ENCODE measurements around the gene AHCTF1.

AHCTF1 gene

DNA sequence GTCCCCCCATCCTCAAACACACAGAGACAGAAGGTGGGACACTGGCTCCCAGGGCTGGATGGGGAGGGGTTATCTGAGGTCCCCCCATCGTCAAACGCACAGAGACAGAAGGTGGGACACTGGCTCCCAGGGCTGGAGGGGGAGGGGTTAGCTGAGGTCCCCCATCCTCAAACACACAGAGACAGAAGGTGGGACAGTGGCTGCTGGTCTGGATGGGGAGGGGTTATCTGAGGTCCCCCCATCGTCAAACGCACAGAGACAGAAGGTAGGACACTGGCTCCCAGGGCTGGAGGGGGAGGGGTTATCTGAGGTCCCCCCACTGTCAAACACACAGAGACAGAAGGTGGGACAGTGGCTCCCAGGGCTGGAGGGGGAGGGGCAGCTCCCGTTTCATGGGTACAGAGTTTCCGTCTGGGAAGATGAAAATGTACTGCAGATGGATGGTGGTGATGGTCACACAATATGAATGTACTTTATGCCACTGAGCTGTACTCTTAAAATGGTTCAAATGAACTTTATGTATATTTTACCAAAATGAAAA, 138.3 kb downstream of the AHCTF1 start:
- H3K36me3 ChIP-seq (ENCODE audit: control insufficient read depth, insufficient read depth, low read length): no peaks in the 10 kb centered on the region
- no peak overlapping the region for H3K9ac ChIP-seq (ENCODE audit: low read length)
- H3K9me3 ChIP-seq (ENCODE audit: control insufficient read depth, low read length): no peaks in the 10 kb centered on the region
- H3K4me3 ChIP-seq (ENCODE audit: low read length): no peak overlapping the region
- peaks cover 7% of the 10 kb centered on the region for H3K27me3 ChIP-seq (ENCODE audit: control insufficient read depth, insufficient read depth, low read length)
- no peaks in the 10 kb centered on the region for H3K4me1 ChIP-seq (ENCODE audit: control insufficient read depth, insufficient read depth, low read length)

DNA sequence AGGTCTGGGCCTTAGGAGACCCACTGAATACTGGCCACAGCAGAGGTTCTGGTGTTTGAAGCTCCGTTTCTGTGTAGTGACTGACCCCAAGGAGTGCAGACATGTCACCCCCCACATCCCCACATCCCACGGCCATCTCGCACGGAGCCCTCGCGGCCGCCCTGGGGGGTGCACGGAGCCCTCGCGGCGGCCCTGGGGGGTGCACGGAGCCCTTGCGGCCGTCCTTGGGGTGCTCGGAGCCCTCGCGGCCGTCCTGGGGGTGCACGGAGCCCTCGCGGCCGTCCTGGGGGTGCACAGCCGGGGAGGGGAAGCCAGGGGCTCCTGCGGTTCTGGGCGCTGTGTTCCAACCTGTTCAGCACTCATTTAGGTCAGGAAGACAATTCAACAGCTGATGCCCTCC, 139.1 kb downstream of the AHCTF1 start:
- H3K4me3 ChIP-seq (ENCODE audit: low read length): no peak overlapping the region
- H3K9me3 ChIP-seq (ENCODE audit: control insufficient read depth, low read length): no peaks in the 10 kb centered on the region
- no peak overlapping the region for H3K9ac ChIP-seq (ENCODE audit: low read length)
- peaks cover 7% of the 10 kb centered on the region for H3K27me3 ChIP-seq (ENCODE audit: control insufficient read depth, insufficient read depth, low read length)
- H3K4me1 ChIP-seq (ENCODE audit: control insufficient read depth, insufficient read depth, low read length): no peaks in the 10 kb centered on the region
- H3K36me3 ChIP-seq (ENCODE audit: control insufficient read depth, insufficient read depth, low read length): no peaks in the 10 kb centered on the region

DNA sequence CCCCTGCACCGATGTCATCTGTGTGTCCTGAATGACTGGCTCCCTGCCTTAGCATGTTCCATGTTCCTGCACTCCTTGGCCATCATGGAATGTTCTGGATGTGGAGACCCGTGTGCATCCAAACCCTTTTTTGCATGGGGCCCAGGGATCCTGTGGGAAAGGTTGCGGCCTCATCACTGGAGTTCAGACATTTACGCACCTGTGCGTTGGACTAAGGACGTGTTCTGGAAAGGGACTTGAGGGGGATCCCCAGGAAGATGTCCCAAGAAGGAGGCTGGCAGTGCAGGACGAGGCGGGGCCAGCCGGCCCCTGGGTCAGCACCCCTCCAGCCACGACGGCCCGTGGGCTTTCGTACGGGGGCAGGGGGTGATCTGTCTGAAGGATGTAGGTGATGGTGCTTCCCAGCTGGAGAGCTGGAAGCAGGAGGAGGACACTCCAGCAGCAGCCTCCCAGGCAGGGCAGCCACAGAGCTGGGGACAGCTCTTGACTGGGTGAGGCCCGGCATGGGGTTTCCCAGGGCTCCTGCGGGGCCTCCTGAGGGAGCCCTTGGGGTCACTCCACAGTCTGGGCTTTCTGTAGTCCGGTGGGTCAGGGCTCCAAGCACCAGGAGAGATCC, 140.3 kb downstream of the AHCTF1 start:
- H3K4me3 ChIP-seq (ENCODE audit: low read length): no peak overlapping the region
- H3K4me1 ChIP-seq (ENCODE audit: control insufficient read depth, insufficient read depth, low read length): no peaks in the 10 kb centered on the region
- H3K36me3 ChIP-seq (ENCODE audit: control insufficient read depth, insufficient read depth, low read length): no peaks in the 10 kb centered on the region
- H3K9ac ChIP-seq (ENCODE audit: low read length): no peak overlapping the region
- peaks cover 7% of the 10 kb centered on the region for H3K27me3 ChIP-seq (ENCODE audit: control insufficient read depth, insufficient read depth, low read length)
- H3K9me3 ChIP-seq (ENCODE audit: control insufficient read depth, low read length): no peaks in the 10 kb centered on the region

DNA sequence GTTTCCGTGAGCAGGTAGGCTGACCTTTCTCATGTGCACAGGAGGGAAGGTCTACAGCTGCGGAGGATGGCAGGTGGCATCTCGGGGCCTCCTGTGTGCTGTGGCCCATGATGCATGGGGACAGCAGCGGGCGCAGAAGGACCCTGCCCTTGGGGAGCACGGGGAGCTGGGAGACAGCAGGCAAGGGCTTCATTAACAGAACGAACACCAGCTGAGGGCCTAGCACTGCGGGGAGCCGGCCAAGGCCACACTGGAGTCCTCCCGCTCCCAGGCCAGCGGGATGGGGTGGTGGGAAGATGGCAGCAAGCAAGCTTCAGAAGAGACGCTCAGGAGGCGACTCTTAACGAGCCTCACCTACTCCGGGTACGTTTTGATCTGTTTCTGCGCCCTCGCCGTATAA, 140.9 kb downstream of the AHCTF1 start:
- no peaks in the 10 kb centered on the region for H3K36me3 ChIP-seq (ENCODE audit: control insufficient read depth, insufficient read depth, low read length)
- no peaks in the 10 kb centered on the region for H3K4me1 ChIP-seq (ENCODE audit: control insufficient read depth, insufficient read depth, low read length)
- peaks cover 7% of the 10 kb centered on the region for H3K27me3 ChIP-seq (ENCODE audit: control insufficient read depth, insufficient read depth, low read length)
- no peak overlapping the region for H3K4me3 ChIP-seq (ENCODE audit: low read length)
- no peaks in the 10 kb centered on the region for H3K9me3 ChIP-seq (ENCODE audit: control insufficient read depth, low read length)
- no peak overlapping the region for H3K9ac ChIP-seq (ENCODE audit: low read length)

DNA sequence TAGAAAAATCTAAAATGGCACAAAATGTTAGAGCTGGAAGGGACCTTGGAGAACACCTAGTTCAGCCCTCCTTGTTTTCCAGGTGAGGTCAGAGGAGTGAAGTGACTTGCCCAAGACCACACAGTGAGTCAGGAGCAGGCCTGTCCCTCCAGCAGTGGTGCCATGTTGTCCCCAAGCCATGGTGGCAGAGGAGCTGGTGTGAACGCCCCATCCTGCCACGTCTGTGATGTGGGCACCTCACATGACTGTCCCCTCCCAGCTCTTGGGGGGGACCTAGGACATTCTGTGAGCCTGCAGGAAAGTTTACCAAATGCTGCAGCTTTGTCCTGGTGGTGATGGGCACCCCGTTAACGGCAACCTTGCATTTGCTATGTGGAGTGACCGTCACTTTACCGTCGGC, 141.4 kb downstream of the AHCTF1 start:
- Histone ChIP-seq H3K9me3 (ENCODE audit: control insufficient read depth, low read length) (no peaks in the 10 kb centered on the region), H3K9ac (ENCODE audit: low read length) (no peak overlapping the region), H3K27me3 (ENCODE audit: control insufficient read depth, insufficient read depth, low read length) (peaks cover 7% of the 10 kb centered on the region), H3K4me1 (ENCODE audit: control insufficient read depth, insufficient read depth, low read length) (no peaks in the 10 kb centered on the region), H3K4me3 (ENCODE audit: low read length) (no peak overlapping the region), H3K36me3 (ENCODE audit: control insufficient read depth, insufficient read depth, low read length) (no peaks in the 10 kb centered on the region)

DNA sequence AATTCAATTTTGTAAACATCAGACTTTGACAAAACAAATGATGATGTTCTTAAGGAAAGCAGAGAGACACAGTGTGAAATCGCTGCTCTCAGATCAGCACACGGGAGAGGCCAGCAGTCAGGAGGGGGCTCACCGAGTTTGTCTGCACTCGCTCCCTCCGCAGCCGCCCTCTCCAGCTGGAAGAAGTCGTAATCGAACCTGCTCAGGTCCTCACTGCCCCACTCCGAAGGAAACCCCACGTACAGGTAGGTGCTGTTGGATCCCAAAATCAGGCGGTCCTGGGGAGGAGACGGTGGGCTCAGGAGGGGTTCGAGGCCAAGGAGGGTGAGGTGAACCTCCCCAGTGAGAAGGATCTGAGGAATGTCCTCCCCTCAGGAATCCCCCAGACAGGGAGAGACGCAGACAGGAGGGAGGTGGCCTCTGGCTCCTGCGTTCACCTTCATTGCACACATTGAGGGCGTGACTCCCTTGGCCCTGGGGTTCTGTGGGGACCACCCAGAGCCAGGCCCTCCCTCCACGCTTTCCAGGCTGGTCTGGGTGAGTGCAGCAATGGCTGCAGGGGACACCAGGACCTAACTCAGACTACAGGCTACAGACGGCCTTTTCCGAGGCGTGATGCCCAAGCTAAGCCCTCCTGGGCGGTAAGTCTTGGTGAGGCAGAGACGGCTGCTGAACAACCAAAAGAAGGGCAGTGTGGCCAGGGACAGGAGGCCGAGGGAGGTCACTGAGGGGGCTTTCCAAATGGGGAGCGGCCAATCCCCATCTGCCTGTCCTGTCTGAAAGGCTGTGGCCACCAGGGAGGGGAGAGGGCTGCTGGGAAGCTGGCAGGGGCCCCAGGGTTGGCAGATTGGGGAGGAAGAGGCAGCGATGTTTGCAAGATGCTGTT, 142.1 kb downstream of the AHCTF1 start:
- Histone ChIP-seq H3K27me3 (ENCODE audit: control insufficient read depth, insufficient read depth, low read length) (peaks cover 7% of the 10 kb centered on the region), H3K4me3 (ENCODE audit: low read length) (no peak overlapping the region), H3K9me3 (ENCODE audit: control insufficient read depth, low read length) (no peaks in the 10 kb centered on the region), H3K36me3 (ENCODE audit: control insufficient read depth, insufficient read depth, low read length) (no peaks in the 10 kb centered on the region), H3K9ac (ENCODE audit: low read length) (no peak overlapping the region), H3K4me1 (ENCODE audit: control insufficient read depth, insufficient read depth, low read length) (no peaks in the 10 kb centered on the region)

Measured in mucosa of stomach (tissue), 1 donor.